OCI-LY3 (cell line): ENCODE data around the gene PABPN1L.

ENCODE experiments used
- H2AFZ ChIP-seq: fragments of 200-600, 300-600 bp; shearing (Covaris generic); 2 replicates; pipeline ENCODE4 v1.6.0; 2014; ENCODE audit warnings: antibody characterized with exemption, low read depth, low read length
- H3K27ac ChIP-seq: fragments of 200-600, 300-600 bp; sonication (generic); 2 replicates; pipeline ENCODE4 v1.5.1; 2014; ENCODE audit warnings: mild to moderate bottlenecking, low read length, moderate library complexity, mixed read lengths
- H3K27me3 ChIP-seq: fragments of 200-600, 300-600 bp; sonication (generic); 2 replicates; pipeline ENCODE4 v1.6.1; 2014; ENCODE audit warnings: low read depth, low read length, mixed read lengths
- H3K36me3 ChIP-seq: fragments of 200-600, 300-600 bp; sonication (generic); replicated peaks from 2 replicates; pipeline ENCODE3; 2014; ENCODE audit warnings: low read depth, low read length, mixed read lengths
- H3K4me1 ChIP-seq: fragments of 300-600, 200-600 bp; sonication (generic); 2 replicates; pipeline ENCODE4 v1.6.1; 2014; ENCODE audit warnings: low read length, mixed read lengths
- H3K4me2 ChIP-seq: fragments of 200-600, 300-600 bp; sonication (generic); 2 replicates; pipeline ENCODE4 v1.6.1; 2014; ENCODE audit warnings: low read length, mixed read lengths
- H3K4me3 ChIP-seq: fragments of 300-600, 200-600 bp; sonication (generic); 2 replicates; pipeline ENCODE4 v1.5.1; 2014; ENCODE audit warnings: antibody characterized with exemption, mild to moderate bottlenecking, low read length, moderate library complexity
- H3K79me2 ChIP-seq: fragments of 300-600, 200-600 bp; shearing (Covaris generic); 2 replicates; pipeline ENCODE4 v1.6.1; 2014; ENCODE audit warnings: mild to moderate bottlenecking, low read length, mixed read lengths
- H3K9ac ChIP-seq: fragments of 300-600, 200-600 bp; shearing (Covaris generic); 2 replicates; pipeline ENCODE4 v1.6.0; 2014; ENCODE audit warnings: mild to moderate bottlenecking, low read length, moderate library complexity
- H3K9me3 ChIP-seq: fragments of 200-600, 300-600 bp; shearing (Covaris generic); 2 replicates; pipeline ENCODE4 v1.6.1; 2014; ENCODE audit warnings: low read length, mixed read lengths; ENCODE audit not compliant: insufficient read depth
- H4K20me1 ChIP-seq: fragments of 200-600, 300-600 bp; sonication (generic); 2 replicates; pipeline ENCODE4 v1.6.1; 2016; ENCODE audit warnings: low read length, mixed read lengths; ENCODE audit not compliant: insufficient read depth
- EZH2phosphoT487 ChIP-seq: fragments of 200-600 bp; shearing (Covaris generic); IDR thresholded peaks from 2 replicates; pipeline ENCODE4 v1.6.1; 2018; ENCODE audit warnings: antibody characterized with exemption, mixed run types, low read depth
- TF ChIP-seq, protein P1 (sequence below): fragments of 200-600, 300-600 bp; sonication (generic); IDR thresholded peaks from 2 replicates; pipeline ENCODE4 v1.5.1; 2014; ENCODE audit warnings: antibody characterized with exemption, low read length, low read depth

Gene PABPN1L

DNA sequence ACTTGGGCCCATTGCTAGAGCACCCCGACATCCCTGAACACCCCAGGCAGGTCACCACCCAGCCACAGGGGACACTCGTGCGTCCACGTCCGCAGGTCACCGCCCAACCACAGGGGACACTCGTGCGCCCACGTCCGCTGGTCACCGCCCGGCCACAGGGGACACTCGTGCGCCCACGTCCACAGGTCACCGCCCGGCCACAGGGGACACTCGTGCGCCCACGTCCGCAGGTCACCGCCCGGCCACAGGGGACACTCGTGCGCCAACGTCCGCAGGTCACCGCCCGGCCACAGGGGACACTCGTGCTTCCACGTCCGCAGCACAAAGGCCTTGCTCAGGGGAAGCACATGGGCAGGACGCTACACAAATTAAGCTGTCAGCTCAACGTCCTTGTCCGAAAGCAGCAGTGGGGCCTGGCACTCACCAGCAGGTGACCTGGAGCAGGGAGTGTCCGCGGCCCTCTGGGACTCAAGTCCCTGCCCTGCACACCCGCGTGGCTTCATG, 27.4 kb downstream of the PABPN1L start:
- no peak overlapping the region for H3K4me3 ChIP-seq
- H3K9ac ChIP-seq, result no peak overlapping the region
- no peaks in the 10 kb centered on the region for H3K9me3 ChIP-seq
- H3K79me2 ChIP-seq, result no peaks in the 10 kb centered on the region
- no peak for TF ChIP-seq EZH2phosphoT487
- TF ChIP-seq, protein P1, sequence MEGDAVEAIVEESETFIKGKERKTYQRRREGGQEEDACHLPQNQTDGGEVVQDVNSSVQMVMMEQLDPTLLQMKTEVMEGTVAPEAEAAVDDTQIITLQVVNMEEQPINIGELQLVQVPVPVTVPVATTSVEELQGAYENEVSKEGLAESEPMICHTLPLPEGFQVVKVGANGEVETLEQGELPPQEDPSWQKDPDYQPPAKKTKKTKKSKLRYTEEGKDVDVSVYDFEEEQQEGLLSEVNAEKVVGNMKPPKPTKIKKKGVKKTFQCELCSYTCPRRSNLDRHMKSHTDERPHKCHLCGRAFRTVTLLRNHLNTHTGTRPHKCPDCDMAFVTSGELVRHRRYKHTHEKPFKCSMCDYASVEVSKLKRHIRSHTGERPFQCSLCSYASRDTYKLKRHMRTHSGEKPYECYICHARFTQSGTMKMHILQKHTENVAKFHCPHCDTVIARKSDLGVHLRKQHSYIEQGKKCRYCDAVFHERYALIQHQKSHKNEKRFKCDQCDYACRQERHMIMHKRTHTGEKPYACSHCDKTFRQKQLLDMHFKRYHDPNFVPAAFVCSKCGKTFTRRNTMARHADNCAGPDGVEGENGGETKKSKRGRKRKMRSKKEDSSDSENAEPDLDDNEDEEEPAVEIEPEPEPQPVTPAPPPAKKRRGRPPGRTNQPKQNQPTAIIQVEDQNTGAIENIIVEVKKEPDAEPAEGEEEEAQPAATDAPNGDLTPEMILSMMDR, result no peak
- no peak overlapping the region for H2AFZ ChIP-seq
- H3K36me3 ChIP-seq, result no peaks in the 10 kb centered on the region
- H3K4me2 ChIP-seq, result no peak overlapping the region
- peaks cover under 1% of the 10 kb centered on the region for H4K20me1 ChIP-seq
- H3K27ac ChIP-seq, result no peak overlapping the region
- no peaks in the 10 kb centered on the region for H3K27me3 ChIP-seq
- no peaks in the 10 kb centered on the region for H3K4me1 ChIP-seq

DNA sequence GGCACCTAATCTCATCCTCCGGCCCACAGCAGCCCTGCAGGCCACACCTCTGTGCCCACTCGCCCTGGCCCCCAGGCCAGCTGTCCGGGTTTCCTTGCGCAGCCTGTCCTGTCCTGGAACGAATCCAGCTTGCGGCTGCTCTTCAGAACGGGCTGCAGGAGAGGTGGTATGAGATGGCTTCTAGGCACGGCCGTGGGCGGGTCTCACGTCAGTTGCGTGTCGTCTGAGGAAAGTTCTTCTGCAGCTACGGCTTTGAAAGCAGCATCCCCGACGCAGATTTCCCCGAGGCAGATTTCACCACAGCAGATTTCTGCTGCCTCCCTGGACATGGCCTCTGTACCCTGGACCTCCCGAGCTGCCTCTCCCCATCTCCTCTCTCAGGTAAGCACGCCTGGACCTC, 27.9 kb downstream of the PABPN1L start:
- Histone ChIP-seq H3K9me3 (no peaks in the 10 kb centered on the region), H3K4me3 (no peak overlapping the region), H3K36me3 (no peaks in the 10 kb centered on the region), H4K20me1 (no peaks in the 10 kb centered on the region; the same call in 1 of the 2 replicates), H3K27me3 (no peaks in the 10 kb centered on the region), H3K79me2 (no peaks in the 10 kb centered on the region), H3K4me2 (no peak overlapping the region), H2AFZ (no peak overlapping the region), H3K9ac (no peak overlapping the region), H3K27ac (no peak overlapping the region), H3K4me1 (no peaks in the 10 kb centered on the region)
- TF ChIP-seq, protein P1, result no peak
- no peak for TF ChIP-seq EZH2phosphoT487

DNA sequence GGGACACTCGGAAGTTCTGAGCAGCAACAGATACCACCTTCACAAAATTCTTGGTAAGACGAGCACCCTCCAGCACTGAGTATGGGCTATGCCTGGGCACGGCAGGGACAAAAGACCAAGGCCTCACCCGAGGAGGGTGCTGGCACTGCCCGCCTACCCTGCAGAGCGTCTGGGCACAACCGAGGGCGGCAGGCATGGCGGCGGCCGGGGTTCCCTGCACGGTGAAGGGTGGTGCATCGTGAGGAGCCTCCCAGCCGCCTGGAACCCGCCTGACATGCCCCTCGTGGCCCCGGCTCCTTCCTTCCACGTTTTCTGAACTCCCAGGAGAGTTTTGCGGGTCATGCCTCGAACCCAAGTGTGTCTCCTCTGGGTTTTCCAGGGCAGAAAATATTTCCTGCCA, 28.7 kb downstream of the PABPN1L start:
- no peak overlapping the region for H3K4me2 ChIP-seq
- no peak for TF ChIP-seq EZH2phosphoT487
- TF ChIP-seq, protein P1, result no peak
- no peak overlapping the region for H3K4me3 ChIP-seq

DNA sequence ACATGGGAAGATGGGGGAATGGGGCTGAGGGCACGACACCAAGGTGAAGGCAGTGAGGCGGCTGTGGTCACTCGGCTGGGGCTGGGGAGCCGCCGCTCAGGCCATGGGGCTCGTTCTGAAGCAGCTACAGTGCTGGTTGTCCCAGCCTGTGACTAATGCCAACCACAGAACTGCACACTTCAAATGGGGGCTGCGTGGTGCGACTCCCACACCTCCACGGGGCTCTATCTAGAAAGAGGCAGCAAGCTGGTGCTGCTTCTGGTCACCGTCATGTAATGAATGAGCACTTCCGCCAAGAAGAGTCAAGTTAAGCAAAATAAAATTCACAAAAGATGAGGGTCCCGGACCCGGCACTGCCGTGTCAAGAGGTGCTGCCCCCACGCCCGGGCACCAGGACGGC, 29.7 kb downstream of the PABPN1L start:
- no peak for TF ChIP-seq EZH2phosphoT487
- TF ChIP-seq, protein P1, result no peak
- H3K9ac ChIP-seq, result no peak overlapping the region
- no peaks in the 10 kb centered on the region for H3K79me2 ChIP-seq
- H3K36me3 ChIP-seq, result no peaks in the 10 kb centered on the region
- H3K27me3 ChIP-seq, result no peaks in the 10 kb centered on the region
- H3K27ac ChIP-seq, result no peak overlapping the region
- no peaks in the 10 kb centered on the region for H4K20me1 ChIP-seq
- no peaks in the 10 kb centered on the region for H3K9me3 ChIP-seq
- no peak overlapping the region for H3K4me2 ChIP-seq
- H2AFZ ChIP-seq, result no peak overlapping the region
- H3K4me3 ChIP-seq, result no peak overlapping the region
- peaks cover 5% of the 10 kb centered on the region; the same call in 1 of the 2 replicates for H3K4me1 ChIP-seq

More for the DNA sequence above, 28.7 kb downstream of the PABPN1L start:
- no peak overlapping the region for H3K27ac ChIP-seq
- H4K20me1 ChIP-seq, result no peaks in the 10 kb centered on the region
- no peak overlapping the region for H2AFZ ChIP-seq
- no peak overlapping the region for H3K9ac ChIP-seq
- no peaks in the 10 kb centered on the region for H3K79me2 ChIP-seq
- no peaks in the 10 kb centered on the region for H3K27me3 ChIP-seq
- no peaks in the 10 kb centered on the region for H3K9me3 ChIP-seq
- H3K36me3 ChIP-seq, result no peaks in the 10 kb centered on the region
- no peaks in the 10 kb centered on the region for H3K4me1 ChIP-seq
